GM12872 (cell line): Measurements from ENCODE around the gene CCAR1.

Experiments
- TF ChIP-seq, protein P1 (sequence below): IDR thresholded peaks from 3 replicates; pipeline ENCODE4 v1.5.1; 2011; ENCODE audit warnings: low read depth, mild to moderate bottlenecking, low read length, moderate library complexity; ENCODE audit not compliant: insufficient read depth

CCAR1 gene

DNA sequence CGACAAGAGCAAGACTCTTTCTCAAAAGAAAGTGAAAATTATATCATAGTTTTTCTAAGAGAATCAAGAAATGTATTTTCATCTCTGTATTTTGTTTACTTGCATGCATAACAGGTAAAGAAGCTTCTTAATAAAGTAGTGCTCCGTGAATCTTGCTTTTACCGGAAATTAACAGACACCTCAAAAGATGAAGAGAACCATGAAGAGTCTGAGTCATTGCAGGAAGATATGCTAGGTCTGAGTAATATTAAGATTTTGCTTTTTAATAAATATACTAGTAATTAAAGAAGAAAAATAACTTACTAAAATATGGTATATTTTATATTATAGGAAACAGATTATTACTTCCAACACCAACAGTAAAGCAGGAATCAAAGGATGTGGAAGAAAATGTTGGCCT, 66.8 kb downstream of the CCAR1 start:
- TF ChIP-seq, protein P1, sequence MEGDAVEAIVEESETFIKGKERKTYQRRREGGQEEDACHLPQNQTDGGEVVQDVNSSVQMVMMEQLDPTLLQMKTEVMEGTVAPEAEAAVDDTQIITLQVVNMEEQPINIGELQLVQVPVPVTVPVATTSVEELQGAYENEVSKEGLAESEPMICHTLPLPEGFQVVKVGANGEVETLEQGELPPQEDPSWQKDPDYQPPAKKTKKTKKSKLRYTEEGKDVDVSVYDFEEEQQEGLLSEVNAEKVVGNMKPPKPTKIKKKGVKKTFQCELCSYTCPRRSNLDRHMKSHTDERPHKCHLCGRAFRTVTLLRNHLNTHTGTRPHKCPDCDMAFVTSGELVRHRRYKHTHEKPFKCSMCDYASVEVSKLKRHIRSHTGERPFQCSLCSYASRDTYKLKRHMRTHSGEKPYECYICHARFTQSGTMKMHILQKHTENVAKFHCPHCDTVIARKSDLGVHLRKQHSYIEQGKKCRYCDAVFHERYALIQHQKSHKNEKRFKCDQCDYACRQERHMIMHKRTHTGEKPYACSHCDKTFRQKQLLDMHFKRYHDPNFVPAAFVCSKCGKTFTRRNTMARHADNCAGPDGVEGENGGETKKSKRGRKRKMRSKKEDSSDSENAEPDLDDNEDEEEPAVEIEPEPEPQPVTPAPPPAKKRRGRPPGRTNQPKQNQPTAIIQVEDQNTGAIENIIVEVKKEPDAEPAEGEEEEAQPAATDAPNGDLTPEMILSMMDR = no peak

DNA sequence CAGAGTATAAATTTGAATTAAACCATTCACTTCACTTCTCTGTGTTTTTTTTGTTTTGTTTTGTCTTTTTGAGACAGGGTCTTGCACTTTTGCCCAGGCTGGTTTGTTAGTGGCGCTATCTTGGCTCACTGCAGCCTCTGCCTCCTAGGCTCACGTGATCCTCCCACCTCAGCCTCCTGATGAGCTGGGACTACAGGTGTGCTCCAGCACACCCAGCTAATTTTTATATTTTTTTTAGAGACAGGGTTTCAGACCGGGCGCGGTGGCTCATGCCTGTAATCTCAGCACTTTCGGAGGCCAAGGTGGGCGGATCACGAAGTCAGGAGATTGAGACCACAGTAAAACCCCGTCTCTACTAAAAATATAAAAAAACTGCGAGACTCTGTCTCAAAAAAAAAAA, 69.4 kb downstream of the CCAR1 start:
- TF ChIP-seq, protein P1 = no peak

DNA sequence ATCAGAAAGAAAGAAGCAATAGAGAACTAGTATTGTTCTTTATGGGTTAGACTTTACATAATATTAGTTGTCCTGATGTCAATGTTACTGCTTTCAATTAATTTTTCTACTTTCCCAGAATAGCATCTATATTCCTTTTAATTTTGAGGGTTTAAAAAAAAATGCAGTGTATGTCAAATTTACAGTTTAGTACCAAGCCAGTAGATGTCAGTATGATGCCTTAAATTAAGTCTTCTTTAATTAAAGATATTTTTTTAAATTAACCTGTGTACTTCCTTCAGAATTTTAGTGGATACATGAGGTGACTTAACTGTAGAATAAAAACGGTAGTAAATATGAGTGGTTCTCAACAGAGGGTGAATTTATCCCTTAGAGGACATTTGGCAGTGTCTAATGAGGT, 71.1 kb downstream of the CCAR1 start:
- TF ChIP-seq, protein P1 = no peak

DNA sequence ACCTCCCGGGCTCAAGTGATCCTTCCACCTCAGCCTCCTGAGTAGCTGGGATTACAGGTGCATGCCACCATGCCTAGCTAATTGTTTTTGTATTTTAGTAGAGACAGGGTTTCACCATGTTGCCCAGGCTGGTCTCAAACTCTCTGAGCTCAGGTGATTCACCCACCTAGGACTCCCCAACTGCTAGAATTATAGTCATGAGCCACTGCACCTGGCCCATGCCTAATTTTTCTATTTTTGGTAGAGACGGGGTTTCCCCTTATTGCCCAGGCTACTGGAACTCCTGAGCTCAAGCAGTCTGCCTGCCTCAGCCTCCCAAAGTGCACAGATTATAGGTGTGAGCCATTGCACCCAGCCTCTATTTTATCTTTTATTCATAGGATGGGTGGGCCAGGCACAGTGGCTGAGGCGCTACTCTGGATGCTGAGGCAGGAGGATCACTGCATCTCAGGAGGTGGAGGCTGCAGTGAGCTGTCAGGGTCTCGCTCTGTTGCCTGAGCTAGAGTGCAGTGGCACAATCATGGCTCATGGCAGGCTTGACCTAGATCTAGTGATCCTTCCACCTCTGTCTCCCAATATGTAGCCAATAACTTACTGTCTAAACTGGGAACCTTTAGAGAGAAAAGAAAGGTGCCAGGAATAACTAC, 75.0 kb downstream of the CCAR1 start:
- TF ChIP-seq, protein P1 = no peak

DNA sequence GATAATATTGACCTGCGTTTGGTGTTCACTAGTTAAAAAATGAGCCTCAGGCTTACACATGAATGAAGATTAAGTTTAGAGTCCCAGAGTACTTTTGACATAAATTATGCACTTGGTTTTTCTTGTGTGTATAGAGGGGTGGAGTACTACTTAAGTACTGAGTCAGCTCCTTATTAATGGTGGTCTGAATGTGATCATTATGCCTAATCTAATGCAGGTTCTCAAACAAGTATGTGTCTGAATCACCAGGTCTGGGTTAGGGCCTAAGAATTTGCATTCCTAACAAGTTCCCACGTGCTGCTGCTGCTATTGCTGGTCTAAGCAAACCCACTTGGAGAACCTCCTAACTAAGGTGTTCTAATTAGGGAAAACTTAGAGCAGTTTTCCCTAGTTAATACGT, 75.6 kb downstream of the CCAR1 start:
- TF ChIP-seq, protein P1 = no peak

DNA sequence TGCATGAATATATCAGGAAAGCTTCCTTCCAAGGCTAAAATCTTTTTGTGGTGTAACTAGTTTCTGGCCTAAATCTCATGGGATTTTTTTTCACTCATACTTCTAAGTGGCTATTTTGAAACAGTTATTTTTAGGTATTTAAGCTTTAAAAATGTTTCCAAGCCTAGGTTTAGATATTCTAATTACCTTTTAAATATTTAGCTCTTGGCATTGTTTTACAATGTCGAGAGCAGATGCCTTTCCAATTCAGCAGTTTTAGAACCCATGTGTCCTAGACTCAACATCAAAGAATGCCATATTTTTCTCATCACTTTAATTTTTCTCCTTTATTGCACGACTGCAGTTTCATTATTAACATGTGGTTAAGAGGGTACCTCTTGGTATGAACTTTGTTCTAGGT, 79.2 kb downstream of the CCAR1 start:
- TF ChIP-seq, protein P1 = no peak

DNA sequence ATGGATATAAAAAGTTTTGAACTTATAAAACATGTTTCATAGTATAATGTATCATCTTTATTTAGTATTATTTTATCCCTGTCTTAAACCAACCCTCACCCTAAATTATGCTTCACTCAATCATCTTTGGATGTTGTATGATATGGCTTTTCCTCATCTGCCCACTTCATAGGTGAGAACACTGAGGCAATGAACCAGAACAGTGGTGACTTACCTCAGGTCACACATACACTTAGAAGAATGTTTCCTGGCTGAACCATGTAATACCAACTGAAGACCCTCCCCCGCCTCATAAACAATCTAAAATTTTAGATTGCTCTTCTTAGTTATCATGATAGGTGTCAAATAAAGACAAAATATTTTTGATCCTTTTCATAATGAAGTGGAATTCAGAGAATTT, 83.7 kb downstream of the CCAR1 start:
- TF ChIP-seq, protein P1 = no peak
